ENCODE measurements around the gene HOXC4.
"Not testable (repeated sequence)": the region's sequence is repeated elsewhere in the genome, so short reads cannot be mapped to it uniquely, and the experiment has no call there.

The HOXC4 gene

DNA sequence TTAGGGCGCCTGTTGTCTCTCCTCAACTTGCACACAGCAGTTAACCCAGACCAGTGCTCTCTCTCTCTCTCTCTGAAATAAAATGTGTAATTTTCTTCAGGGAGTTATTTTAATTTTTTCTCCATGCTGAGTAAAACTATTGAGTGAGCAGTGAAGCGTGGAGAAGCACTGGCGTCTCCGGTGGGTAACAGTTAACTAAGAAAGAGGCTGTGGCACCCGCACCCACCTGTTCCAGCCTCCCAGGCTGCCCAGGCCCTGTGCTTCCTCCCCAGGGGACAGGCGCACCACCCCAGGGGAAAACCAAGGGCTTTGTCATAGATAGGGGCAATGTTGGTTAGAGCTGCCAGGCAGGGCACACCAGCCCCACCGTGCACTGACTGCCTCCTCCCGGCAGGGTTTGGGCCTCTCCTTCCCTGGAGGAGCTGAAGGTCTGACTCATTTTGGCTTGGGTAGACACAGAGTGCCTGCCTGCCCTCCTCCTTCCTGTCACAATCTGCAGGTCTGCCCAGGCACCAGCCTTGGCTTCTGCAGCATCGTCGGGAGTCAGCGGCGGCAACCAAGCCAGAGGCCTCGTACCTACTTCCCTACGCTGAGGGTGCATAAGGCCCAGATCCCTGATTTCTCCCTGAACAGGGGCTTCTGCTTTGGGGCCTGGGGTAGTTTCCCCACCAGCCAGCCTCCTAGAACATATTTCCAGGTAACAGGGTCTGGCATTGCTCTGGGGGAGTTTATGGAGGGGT is 16.8 kb upstream of the HOXC4 start:
- no peak for DNase-seq (ENCODE audit: low read depth, low spot score)
- no peak overlapping the region for H3K4me3 ChIP-seq (ENCODE audit: low read length)

DNA sequence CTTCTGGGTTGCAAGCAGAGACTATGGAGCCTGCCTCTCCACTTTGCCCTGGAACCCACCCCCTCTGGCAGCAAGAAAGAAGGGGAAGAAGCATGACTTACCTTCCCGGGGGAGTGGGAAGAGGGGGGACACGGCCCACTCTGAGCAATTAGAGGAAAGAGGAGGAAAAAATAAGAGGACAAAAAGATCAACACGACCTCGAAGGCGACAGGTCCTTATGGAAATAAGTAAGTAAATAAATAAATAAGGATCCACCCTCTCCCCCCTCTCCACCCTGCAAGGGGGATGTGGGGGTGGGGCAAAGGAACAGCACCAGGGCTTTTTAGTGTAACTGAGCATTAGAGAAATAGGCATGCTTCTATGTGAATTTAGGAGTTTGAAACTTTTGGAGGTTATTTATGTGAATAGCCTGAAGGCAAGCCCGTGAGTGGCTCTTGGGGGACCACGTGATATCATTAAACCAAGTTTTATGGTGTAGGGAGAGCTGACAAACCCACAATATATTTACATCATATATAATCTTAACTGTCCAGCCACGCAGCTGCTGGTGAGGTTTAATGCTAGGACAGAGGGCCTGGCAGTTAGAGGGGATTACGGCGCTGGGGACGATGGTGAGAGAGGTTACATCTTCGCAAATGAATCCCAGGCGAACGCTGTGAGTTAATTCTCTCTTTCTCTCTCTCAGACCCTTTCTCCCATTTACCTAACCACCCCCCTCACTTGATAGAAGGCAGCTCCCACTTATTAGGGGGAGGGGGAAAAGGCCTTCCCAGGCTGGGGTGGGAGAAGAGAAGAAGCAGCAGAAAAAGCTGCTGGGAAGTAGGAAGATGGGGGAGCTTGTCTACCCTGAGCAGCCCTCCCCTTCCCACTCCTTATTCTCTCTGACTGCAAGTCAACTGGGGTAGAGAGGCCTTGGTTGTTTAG is 16.0 kb upstream of the HOXC4 start:
- no peak overlapping the region for H3K4me3 ChIP-seq (ENCODE audit: low read length)
- no peak for DNase-seq (ENCODE audit: low read depth, low spot score)

GRCh38 chr12:54038284-54038870 is 15.3 kb upstream of the HOXC4 start:
- H3K4me3 ChIP-seq (ENCODE audit: low read length), result no peak overlapping the region
- DNase-seq (ENCODE audit: low read depth, low spot score), result no peak

GRCh38 chr12:54038871-54039414 is 14.7 kb upstream of the HOXC4 start:
- DNase-seq (ENCODE audit: low read depth, low spot score), result no peak
- no peak overlapping the region for H3K4me3 ChIP-seq (ENCODE audit: low read length)

DNA sequence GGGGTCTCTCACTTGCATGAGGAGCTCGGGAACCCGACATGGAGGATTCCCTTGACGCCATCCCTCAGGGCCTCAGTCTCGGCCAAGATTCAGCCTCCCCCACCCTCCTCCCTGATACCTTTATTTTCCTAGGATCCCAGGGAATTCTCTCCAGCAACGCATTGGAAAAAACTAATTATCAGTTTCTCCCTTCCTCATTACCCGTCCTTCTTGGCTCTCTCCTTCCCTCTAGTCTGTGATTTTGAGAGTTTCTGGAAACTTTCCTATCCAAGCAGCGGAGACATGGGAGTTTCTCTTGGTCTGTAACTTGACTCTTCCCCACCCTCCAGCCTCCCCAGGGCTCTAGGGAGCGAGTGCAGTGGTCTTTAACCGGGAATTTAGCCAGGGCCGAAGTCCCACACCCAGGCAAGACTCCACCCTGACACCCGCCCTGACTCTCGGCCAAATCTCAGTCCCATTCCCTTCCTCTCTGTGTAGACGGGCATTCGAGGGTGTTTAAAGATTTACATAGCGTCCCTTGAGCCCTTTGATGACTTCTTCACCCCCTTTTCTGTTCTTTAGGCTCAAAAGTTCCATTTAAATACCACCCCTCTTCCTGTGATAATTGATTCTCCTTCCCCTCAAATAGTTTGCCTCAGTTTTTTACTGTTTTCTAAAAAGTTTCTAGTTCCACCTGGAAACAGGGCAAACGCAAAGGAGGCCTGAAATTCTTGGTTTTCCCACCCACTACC is 14.1 kb upstream of the HOXC4 start:
- DNase-seq (ENCODE audit: low read depth, low spot score), result no peak
- H3K4me3 ChIP-seq (ENCODE audit: low read length), result no peak overlapping the region

DNA sequence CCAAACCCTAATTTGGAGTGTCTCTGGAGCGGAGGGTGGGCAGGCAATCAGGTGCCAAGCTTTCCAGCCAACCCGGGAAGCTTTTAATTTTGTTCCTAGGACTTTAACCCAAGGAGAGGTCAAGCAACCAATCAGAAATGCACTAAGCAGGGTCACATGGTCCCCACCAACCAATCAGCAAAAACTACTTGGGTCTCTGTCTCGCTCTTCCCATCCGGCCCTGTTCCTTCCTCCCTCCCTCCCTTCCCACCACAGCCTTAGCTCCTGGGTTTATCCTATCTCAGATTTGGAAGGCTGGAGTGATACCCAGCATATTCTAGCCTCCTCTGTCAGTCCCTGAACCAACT is 13.5 kb upstream of the HOXC4 start:
- H3K4me3 ChIP-seq (ENCODE audit: low read length), result no peak overlapping the region; the same call in 1 of the 2 replicates
- DNase-seq (ENCODE audit: low read depth, low spot score), result no peak

DNA sequence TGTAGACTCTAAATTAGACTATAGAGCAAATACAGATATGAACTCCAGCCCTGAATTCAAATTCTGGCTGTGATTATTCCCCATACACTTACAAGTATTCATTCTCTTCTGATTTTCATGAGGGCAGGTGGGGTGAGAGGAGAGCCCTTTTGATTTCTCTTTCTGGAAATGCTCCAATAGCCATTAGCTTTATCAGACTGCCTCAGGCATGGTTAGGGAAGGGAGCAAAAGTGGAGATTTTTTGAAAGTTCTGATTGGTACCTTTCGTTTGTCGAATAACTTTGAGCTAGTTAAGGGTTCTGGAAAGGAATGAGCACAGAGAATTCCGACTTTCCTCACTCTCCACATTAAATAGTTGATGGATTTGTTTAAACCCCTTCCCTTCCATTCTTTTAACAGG is 13.0 kb upstream of the HOXC4 start:
- H3K4me3 ChIP-seq (ENCODE audit: low read length), result no peak overlapping the region
- DNase-seq (ENCODE audit: low read depth, low spot score), result no peak

GRCh38 chr12:54041097-54041690 is 12.4 kb upstream of the HOXC4 start:
- H3K4me3 ChIP-seq (ENCODE audit: low read length), result no peak overlapping the region
- no peak for DNase-seq (ENCODE audit: low read depth, low spot score)

- not testable (repeated sequence) for H3K4me3 ChIP-seq (ENCODE audit: low read length); DNase-seq (ENCODE audit: low read depth, low spot score)
Observed at GRCh38 chr12:54042033-54042432, 11.6 kb upstream of the HOXC4 start.

GRCh38 chr12:54042970-54043853 is 10.4 kb upstream of the HOXC4 start:
- no peak overlapping the region for H3K4me3 ChIP-seq (ENCODE audit: low read length)
- DNase-seq (ENCODE audit: low read depth, low spot score), result no peak

- DNase-seq (ENCODE audit: low read depth, low spot score), result no peak
Observed at GRCh38 chr12:54044425-54045103, 9.1 kb upstream of the HOXC4 start.

DNA sequence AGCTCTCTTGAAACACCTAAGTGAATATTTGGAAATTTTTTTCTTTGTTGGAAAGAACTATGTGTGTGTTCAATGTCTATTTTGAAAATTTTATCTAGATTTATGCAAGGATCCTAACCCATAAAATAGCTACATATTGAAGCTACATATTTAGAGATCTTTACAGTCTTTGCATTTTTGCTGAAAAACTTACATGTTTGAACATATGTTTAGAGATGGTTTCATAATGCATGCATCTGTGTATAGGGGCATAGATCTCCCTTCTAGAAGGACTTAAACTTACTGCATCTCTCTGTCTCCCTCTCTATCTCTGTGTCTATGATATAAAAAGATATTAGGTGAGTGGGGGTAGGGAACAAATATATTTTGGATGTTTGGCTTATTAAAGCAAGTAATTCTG is 8.2 kb upstream of the HOXC4 start:
- DNase-seq (ENCODE audit: low read depth, low spot score), result no peak
- no peak overlapping the region for H3K4me3 ChIP-seq (ENCODE audit: low read length)

More at GRCh38 chr12:54044425-54045103, 9.1 kb upstream of the HOXC4 start:
- no peak overlapping the region for H3K4me3 ChIP-seq (ENCODE audit: low read length)

DNA sequence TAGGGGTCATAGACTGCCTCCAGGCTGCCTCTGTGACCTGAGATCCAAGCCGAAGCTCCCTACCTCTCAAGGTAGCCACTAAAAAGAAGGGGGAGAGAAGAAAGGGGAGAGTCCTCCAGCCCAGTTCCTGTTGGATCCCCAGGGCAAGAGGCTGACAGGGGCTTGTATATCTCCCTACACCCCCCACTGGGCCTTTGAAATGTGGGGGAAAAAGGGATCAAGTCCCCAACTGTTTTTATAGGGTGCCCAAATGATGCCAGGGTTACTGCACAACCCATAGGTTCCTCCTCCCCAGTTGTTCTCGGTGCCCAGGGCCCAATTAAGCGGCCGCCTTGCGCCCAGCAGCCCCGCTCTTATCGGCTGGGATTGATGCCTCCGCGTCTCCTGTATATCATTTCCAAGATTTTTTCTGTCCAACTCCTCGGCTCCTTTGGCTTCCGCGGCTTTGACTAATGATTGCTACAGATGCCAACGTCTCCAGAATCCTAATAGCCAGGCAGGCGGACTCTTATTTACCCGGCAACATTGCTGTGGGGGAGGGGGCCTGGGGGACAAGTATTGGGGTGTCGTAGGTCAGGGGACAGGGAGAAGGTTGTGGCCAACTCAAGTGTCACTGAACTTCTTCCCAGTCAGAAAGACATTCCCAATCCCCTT is 7.6 kb upstream of the HOXC4 start:
- no peak overlapping the region for H3K4me3 ChIP-seq (ENCODE audit: low read length)

GRCh38 chr12:54046809-54047159 is 6.9 kb upstream of the HOXC4 start:
- no peak overlapping the region for H3K4me3 ChIP-seq (ENCODE audit: low read length)
- DNase-seq (ENCODE audit: low read depth, low spot score), result no peak

More for the DNA sequence above, 7.6 kb upstream of the HOXC4 start:
- DNase-seq (ENCODE audit: low read depth, low spot score), result no peak

DNA sequence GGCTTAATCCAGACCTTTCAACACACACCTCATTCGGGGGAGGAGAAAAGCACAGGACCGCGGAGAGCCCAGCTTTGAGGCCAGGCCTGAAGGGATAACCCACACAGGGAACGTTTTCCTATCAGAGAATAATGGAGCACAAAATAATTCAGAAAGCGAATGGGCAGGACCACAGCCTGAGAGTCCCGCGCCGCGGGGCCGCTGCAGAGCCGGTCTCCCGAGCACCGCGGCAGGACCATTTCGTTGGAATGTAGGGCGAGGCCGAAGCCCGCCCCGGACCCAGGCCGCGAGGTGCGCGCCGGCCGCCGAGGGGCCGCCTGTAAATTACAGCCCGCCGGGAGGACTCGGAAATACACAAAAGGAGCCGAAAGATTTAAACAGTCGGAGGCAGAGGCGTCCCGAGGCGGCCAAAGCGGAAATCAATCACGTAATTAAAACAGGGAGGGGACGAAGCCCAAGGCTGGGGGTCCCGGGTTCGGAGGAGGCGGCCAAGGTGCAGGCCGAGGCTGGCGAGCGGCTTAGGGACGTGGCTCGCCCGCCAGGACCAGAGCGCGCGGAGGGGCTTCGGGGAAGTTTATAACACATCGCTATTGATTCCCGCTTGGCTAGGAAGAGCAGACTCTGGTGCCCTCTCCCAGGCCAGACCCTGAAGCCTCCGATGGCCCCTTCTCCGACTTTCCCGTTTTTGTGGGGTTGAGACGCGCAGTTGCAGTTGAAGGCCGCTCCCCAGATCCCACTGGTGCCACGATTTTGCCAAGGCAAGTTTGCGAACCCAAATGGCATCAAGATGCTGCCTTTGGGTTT is 6.3 kb upstream of the HOXC4 start:
- no peak for DNase-seq (ENCODE audit: low read depth, low spot score)
- H3K4me3 ChIP-seq (ENCODE audit: low read length), result no peak overlapping the region

GRCh38 chr12:54047964-54048303 is 5.7 kb upstream of the HOXC4 start:
- H3K4me3 ChIP-seq (ENCODE audit: low read length), result no peak overlapping the region
- no peak for DNase-seq (ENCODE audit: low read depth, low spot score)
